Activated naive CD8-positive, alpha-beta T cell (primary cell): Measurements from ENCODE around the gene COL27A1.

Experiments
- H3K27ac Mint-ChIP-seq: one replicate; pipeline ENCODE4 v1.8.0; 2021; ENCODE audit warnings: mixed read lengths
- H3K27me3 Mint-ChIP-seq: one replicate; pipeline ENCODE4 v1.8.0; 2021; ENCODE audit warnings: mixed read lengths
- H3K36me3 Mint-ChIP-seq: one replicate; pipeline ENCODE4 v1.8.0; 2021; ENCODE audit warnings: mixed read lengths
- H3K4me1 Mint-ChIP-seq: one replicate; pipeline ENCODE4 v1.8.0; 2021; ENCODE audit warnings: low read depth, mixed read lengths
- H3K4me3 Mint-ChIP-seq: one replicate; pipeline ENCODE4 v1.8.0; 2021; ENCODE audit warnings: mild to moderate bottlenecking, mixed read lengths
- H3K9me3 Mint-ChIP-seq: one replicate; pipeline ENCODE4 v1.8.0; 2021; ENCODE audit warnings: low read depth, mixed read lengths

Gene COL27A1

DNA sequence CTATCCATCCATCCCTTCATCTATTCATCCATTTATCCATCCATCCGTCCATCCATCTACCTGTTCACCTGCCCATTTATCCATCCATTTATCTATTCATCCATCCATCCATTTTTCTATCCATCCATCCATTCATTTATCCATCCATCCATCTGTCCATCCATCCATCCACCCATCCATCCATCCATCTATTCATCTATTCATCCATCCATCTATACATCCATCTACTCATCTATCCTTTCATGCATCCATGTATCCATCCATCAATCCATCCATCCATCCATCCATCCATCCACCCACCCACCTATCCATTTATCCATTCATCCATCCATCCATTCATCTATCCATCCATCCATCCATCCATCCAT is 10.8 kb downstream of the COL27A1 start:
- no peaks in the 10 kb centered on the region for H3K9me3 Mint-ChIP-seq
- no peak overlapping the region for H3K27ac Mint-ChIP-seq
- H3K27me3 Mint-ChIP-seq: peaks cover 2% of the 10 kb centered on the region
- no peak overlapping the region for H3K4me3 Mint-ChIP-seq
- no peaks in the 10 kb centered on the region for H3K4me1 Mint-ChIP-seq
- no peaks in the 10 kb centered on the region for H3K36me3 Mint-ChIP-seq

GRCh38 chr9:114166614-114167572 is 11.6 kb downstream of the COL27A1 start:
- peaks cover 2% of the 10 kb centered on the region for H3K27me3 Mint-ChIP-seq
- H3K9me3 Mint-ChIP-seq: no peaks in the 10 kb centered on the region
- H3K4me3 Mint-ChIP-seq: no peak overlapping the region
- no peak overlapping the region for H3K27ac Mint-ChIP-seq
- H3K36me3 Mint-ChIP-seq: no peaks in the 10 kb centered on the region
- H3K4me1 Mint-ChIP-seq: no peaks in the 10 kb centered on the region

DNA sequence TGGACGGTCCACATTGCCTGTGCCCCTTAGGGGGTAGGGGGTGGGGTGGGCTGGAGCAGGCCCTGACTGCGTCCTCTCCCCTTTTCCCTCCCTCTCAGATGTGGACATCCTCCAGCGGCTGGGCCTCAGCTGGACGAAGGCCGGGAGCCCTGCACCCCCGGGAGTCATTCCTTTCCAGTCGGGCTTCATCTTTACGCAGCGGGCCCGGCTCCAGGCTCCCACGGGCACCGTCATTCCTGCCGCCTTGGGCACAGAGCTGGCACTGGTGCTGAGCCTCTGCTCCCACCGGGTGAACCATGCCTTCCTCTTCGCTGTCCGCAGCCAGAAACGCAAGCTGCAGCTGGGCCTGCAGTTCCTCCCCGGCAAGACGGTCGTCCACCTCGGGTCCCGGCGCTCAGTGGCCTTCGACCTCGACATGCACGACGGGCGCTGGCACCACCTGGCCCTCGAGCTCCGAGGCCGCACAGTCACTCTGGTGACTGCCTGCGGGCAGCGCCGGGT is 12.3 kb downstream of the COL27A1 start:
- no peaks in the 10 kb centered on the region for H3K9me3 Mint-ChIP-seq

GRCh38 chr9:114168281-114169028 is 13.1 kb downstream of the COL27A1 start:
- no peaks in the 10 kb centered on the region for H3K9me3 Mint-ChIP-seq

More for the DNA sequence above, 12.3 kb downstream of the COL27A1 start:
- Mint-ChIP-seq H3K27ac (no peak overlapping the region), H3K27me3 (peaks cover 2% of the 10 kb centered on the region), H3K36me3 (no peaks in the 10 kb centered on the region), H3K4me1 (no peaks in the 10 kb centered on the region), H3K4me3 (no peak overlapping the region)

GRCh38 chr9:114169029-114169951 is 14.0 kb downstream of the COL27A1 start:
- no peaks in the 10 kb centered on the region for H3K9me3 Mint-ChIP-seq
- H3K27ac Mint-ChIP-seq: no peak overlapping the region
- no peaks in the 10 kb centered on the region for H3K4me1 Mint-ChIP-seq
- H3K36me3 Mint-ChIP-seq: no peaks in the 10 kb centered on the region
- no peaks in the 10 kb centered on the region for H3K27me3 Mint-ChIP-seq
- H3K4me3 Mint-ChIP-seq: no peak overlapping the region

More at GRCh38 chr9:114168281-114169028, 13.1 kb downstream of the COL27A1 start:
- no peak overlapping the region for H3K27ac Mint-ChIP-seq
- no peaks in the 10 kb centered on the region for H3K36me3 Mint-ChIP-seq
- H3K4me3 Mint-ChIP-seq: no peak overlapping the region
- no peaks in the 10 kb centered on the region for H3K4me1 Mint-ChIP-seq
- no peaks in the 10 kb centered on the region for H3K27me3 Mint-ChIP-seq

DNA sequence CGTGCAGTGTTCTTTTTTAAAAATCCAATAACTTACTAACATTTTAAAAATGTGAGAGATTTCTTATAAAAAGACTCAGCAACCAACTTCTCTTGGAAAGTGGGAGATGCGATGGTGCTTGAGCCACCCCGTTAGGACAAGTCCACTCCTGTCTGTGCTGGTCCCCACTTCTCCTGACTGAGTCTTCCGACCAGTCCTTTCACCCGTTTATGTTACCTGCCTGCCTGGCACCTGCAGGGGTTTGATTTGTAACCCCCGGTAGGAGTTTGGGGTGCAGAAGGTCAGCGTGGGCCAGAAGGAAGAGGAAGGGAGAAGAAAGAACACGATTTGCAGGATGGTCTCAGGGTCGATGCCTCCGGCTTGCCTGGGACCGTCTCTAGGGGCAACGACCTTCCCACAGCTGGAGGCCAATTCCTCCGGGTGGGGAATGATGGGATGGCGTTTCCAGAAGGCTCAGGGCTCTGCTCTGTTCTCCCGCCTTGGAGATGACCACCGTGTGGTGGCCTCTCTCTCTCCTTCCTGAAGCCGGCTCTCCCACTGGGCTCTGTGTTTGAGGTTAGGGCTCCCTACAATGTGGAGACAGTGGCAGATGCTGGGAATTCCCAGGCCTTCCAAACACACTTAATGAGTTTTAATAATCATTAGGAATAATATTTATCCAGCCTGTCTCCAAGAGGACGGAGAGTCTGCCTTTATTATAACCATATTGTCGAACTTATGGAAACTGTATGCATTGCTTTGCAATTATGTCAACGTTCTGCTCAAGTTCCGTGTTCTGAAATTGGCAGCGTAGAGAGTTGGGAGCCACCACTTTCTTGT is 14.8 kb downstream of the COL27A1 start:
- no peak overlapping the region for H3K4me3 Mint-ChIP-seq
- H3K36me3 Mint-ChIP-seq: no peaks in the 10 kb centered on the region
- H3K27ac Mint-ChIP-seq: no peak overlapping the region

GRCh38 chr9:114170771-114171461 is 15.6 kb downstream of the COL27A1 start:
- no peaks in the 10 kb centered on the region for H3K27me3 Mint-ChIP-seq
- H3K36me3 Mint-ChIP-seq: no peaks in the 10 kb centered on the region
- H3K4me3 Mint-ChIP-seq: no peak overlapping the region
- H3K4me1 Mint-ChIP-seq: no peaks in the 10 kb centered on the region
- no peaks in the 10 kb centered on the region for H3K9me3 Mint-ChIP-seq
- H3K27ac Mint-ChIP-seq: no peak overlapping the region

More for the DNA sequence above, 14.8 kb downstream of the COL27A1 start:
- no peaks in the 10 kb centered on the region for H3K27me3 Mint-ChIP-seq
- H3K9me3 Mint-ChIP-seq: no peaks in the 10 kb centered on the region
- H3K4me1 Mint-ChIP-seq: no peaks in the 10 kb centered on the region

DNA sequence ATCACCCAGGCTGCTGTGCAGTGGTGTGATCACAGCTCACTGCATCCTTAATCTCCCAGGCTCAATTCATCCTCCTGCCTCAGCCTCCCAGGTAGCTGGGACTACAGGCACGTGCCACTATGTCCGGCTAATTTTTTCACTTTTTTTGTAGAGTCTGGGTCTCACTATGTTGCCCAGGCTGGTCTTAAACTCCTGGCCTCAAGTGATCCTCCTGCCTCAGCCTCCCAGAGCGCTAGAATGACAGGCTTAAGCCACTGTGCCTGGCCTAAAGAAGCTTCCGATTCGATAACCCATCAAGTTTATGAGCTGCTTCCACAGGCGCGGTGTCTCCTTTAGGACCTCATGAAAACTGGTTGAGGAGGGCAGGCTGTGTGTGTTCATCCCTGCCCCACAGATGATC is 16.2 kb downstream of the COL27A1 start:
- no peak overlapping the region for H3K4me3 Mint-ChIP-seq
- no peaks in the 10 kb centered on the region for H3K27me3 Mint-ChIP-seq
- no peaks in the 10 kb centered on the region for H3K36me3 Mint-ChIP-seq
- H3K9me3 Mint-ChIP-seq: no peaks in the 10 kb centered on the region
- H3K4me1 Mint-ChIP-seq: no peaks in the 10 kb centered on the region
- H3K27ac Mint-ChIP-seq: no peak overlapping the region

GRCh38 chr9:114172981-114173833 is 17.9 kb downstream of the COL27A1 start:
- H3K4me3 Mint-ChIP-seq: no peak overlapping the region
- H3K36me3 Mint-ChIP-seq: no peaks in the 10 kb centered on the region
- H3K27ac Mint-ChIP-seq: no peak overlapping the region
- no peaks in the 10 kb centered on the region for H3K27me3 Mint-ChIP-seq
- no peaks in the 10 kb centered on the region for H3K9me3 Mint-ChIP-seq
- no peaks in the 10 kb centered on the region for H3K4me1 Mint-ChIP-seq

GRCh38 chr9:114174557-114174875 is 19.2 kb downstream of the COL27A1 start:
- Mint-ChIP-seq H3K27me3 (no peaks in the 10 kb centered on the region), H3K27ac (no peak overlapping the region), H3K9me3 (no peaks in the 10 kb centered on the region), H3K4me3 (no peak overlapping the region), H3K36me3 (no peaks in the 10 kb centered on the region), H3K4me1 (no peaks in the 10 kb centered on the region)

DNA sequence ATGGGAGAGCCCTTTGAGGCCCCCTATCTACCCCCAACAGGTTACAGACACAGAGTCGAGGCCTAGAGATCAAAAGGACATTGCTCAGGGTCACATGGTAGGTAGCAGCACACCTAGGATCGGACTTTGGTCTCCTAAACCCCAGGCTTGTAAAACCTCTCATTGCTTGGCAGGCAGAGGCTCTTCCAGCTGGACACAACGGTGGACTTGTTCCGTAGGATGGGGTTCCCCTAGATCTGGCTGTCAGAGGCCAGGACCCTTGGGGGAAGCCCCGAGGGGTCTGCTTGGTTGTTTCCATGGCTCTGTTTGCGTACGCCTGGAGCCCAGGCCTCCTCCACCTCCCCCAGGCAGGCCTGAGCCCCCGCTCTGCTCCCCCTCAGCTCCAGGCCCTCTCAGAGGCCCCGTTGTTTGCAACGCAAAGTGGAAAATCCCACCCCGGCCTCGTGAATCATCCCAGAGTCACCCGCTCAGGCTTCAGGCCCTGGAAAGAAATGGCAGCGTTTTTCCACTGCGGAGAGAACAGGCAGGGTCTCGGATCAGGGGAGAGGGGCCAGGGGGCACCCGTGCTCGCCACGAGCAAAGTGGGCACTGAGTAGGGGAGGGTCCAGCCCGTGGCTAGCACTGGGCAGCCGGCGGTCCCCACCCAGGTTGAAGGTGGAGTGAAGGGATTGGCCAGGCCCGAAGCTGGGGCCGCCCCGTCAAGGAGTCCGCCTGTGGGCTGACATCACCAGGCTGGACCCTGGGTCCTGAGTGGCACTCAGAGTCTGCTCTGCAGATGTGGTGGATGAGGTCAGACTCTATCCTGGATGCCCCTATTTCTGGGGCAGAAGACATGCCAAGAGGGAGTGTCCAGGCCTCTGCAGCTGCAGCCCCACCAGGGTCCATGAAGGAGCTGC is 19.8 kb downstream of the COL27A1 start:
- H3K27ac Mint-ChIP-seq: no peak overlapping the region
- no peaks in the 10 kb centered on the region for H3K9me3 Mint-ChIP-seq
- H3K4me1 Mint-ChIP-seq: no peaks in the 10 kb centered on the region

DNA sequence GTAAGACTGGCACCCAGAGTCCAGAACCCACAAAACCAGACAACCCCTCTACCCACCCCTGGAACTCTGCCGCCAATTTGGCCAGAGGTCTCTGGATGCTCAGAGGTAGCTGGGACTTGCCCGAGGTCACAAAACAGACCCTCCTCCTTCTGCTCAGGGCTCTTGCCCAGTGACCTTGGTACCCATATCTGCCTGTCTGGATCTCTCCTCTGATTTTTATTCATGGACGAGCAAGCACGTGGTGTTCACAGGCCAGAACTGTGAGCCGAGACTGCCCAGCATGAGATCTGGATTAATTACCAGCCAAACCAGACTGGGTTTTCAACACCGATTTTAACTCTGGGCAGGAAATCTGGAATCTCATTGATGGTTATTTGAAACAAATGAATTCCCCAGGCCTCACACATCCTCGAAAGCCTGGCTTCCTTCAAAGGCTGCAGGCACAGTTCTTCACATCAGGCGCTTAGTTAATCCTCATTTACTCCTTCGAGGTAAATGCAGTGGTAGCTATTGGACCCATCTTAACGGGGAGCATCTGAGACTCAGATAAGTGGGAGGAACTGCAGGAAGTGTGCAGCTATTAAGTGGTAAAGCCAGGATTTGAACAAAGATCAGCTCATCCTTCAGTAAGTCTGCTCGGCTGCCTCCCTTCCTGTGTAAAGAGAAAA is 21.4 kb downstream of the COL27A1 start:
- no peaks in the 10 kb centered on the region for H3K4me1 Mint-ChIP-seq
- no peaks in the 10 kb centered on the region for H3K27me3 Mint-ChIP-seq
- no peak overlapping the region for H3K27ac Mint-ChIP-seq
- H3K4me3 Mint-ChIP-seq: no peak overlapping the region
- H3K9me3 Mint-ChIP-seq: no peaks in the 10 kb centered on the region
- H3K36me3 Mint-ChIP-seq: no peaks in the 10 kb centered on the region

More for the DNA sequence above, 19.8 kb downstream of the COL27A1 start:
- Mint-ChIP-seq H3K4me3 (no peak overlapping the region), H3K36me3 (no peaks in the 10 kb centered on the region), H3K27me3 (no peaks in the 10 kb centered on the region)
